CD8-positive, alpha-beta memory T cell (primary cell): ENCODE data around the gene TECR. TPM values are rescaled to one million over a fixed set of nuclear protein-coding genes. Genes with fewer than 3 reads are reported as not detected.

Source experiments
- CTCF ChIA-PET: fragments of 350-600 bp; sonication (Branson Sonifier 250); formaldehyde crosslinking; loops from one replicate; lab custom pipeline; 2021; ENCODE audit warnings: antibody characterized with exemption; lab: Charles Lee
- POLR2A ChIA-PET: fragments of 350-600 bp; sonication (Branson Sonifier 250); formaldehyde crosslinking; loops from one replicate; lab custom pipeline; 2021; ENCODE audit warnings: antibody characterized with exemption; lab: Charles Lee
- DNase-seq, 5 donors: peaks; one replicate each; pipeline versions ENCODE4 v3.0.0 to v3.0.0-alpha.2; 2020 to 2022; ENCODE audit warnings: mixed read lengths in 1 of 5
- H3K27ac ChIP-seq: one replicate; pipeline ENCODE4 v1.7.0; 2013; ENCODE audit warnings: low read depth, mild to moderate bottlenecking, low read length, moderate library complexity
- H3K27me3 ChIP-seq: 2 replicates; pipeline ENCODE4 v1.7.0; 2013; ENCODE audit warnings: low read length, mild to moderate bottlenecking; ENCODE audit not compliant: insufficient read depth, poor library complexity, severe bottlenecking
- H3K36me3 ChIP-seq: 2 replicates; pipeline ENCODE4 v1.7.0; 2013; ENCODE audit warnings: mild to moderate bottlenecking, low read length, moderate library complexity; ENCODE audit not compliant: insufficient read depth
- H3K4me1 ChIP-seq: 2 replicates; pipeline ENCODE4 v1.7.0; 2013; ENCODE audit warnings: mild to moderate bottlenecking, low read length, moderate library complexity; ENCODE audit not compliant: insufficient read depth
- H3K4me3 ChIP-seq: 2 replicates; pipeline ENCODE4 v1.7.0; 2013; ENCODE audit warnings: mild to moderate bottlenecking, low read length
- H3K9me3 ChIP-seq: 2 replicates; pipeline ENCODE4 v1.7.0; 2013; ENCODE audit warnings: mild to moderate bottlenecking, low read length
- H3K27ac Mint-ChIP-seq, 8 donors: one replicate each; pipeline ENCODE4 v1.8.0; 2020 to 2021; ENCODE audit warnings: mixed read lengths in 8 of 8, mild to moderate bottlenecking in 6 of 8, inconsistent platforms in 3 of 8, moderate library complexity in 3 of 8
- H3K27me3 Mint-ChIP-seq, 2 donors: one replicate each; pipeline ENCODE4 v1.8.0; 2020 to 2021; ENCODE audit warnings: mixed read lengths in 2 of 2, mild to moderate bottlenecking in 1 of 2, moderate library complexity in 1 of 2
- H3K36me3 Mint-ChIP-seq, 3 donors: one replicate each; pipeline ENCODE4 v1.8.0; 2020 to 2021; ENCODE audit warnings: mixed read lengths in 3 of 3, inconsistent platforms in 1 of 3, mild to moderate bottlenecking in 1 of 3
- H3K4me1 Mint-ChIP-seq, 3 donors: one replicate each; pipeline ENCODE4 v1.8.0; 2020 to 2021; ENCODE audit warnings: mixed read lengths in 3 of 3, inconsistent platforms in 1 of 3, mild to moderate bottlenecking in 1 of 3
- H3K4me3 Mint-ChIP-seq, 7 donors: one replicate each; pipeline ENCODE4 v1.8.0; 2020 to 2021; ENCODE audit warnings: mixed read lengths in 7 of 7, mild to moderate bottlenecking in 6 of 7, moderate library complexity in 4 of 7, inconsistent platforms in 2 of 7
- H3K9me3 Mint-ChIP-seq, 5 donors: one replicate each; pipeline ENCODE4 v1.8.0; 2020 to 2022; ENCODE audit warnings: mixed read lengths in 5 of 5, mild to moderate bottlenecking in 3 of 5, moderate library complexity in 2 of 5, inconsistent platforms in 1 of 5
- polyA plus RNA-seq: library from polyadenylated mRNA; unstranded; fragments of 300-500 nt; fragmentation: Illumina TruSeq; gene quantifications from one replicate; pipeline ENCODE4 v1.2.3, GENCODE V29; 2021
- total RNA-seq, 2 experiments: library from RNA; stranded (reverse); gene quantifications; one replicate each; pipeline ENCODE4 v1.2.3, GENCODE V29; 2021

The TECR gene, protein sequence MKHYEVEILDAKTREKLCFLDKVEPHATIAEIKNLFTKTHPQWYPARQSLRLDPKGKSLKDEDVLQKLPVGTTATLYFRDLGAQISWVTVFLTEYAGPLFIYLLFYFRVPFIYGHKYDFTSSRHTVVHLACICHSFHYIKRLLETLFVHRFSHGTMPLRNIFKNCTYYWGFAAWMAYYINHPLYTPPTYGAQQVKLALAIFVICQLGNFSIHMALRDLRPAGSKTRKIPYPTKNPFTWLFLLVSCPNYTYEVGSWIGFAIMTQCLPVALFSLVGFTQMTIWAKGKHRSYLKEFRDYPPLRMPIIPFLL
- 100 to 1,000 TPM; 114 to 123 TPM for total RNA-seq
- polyA plus RNA-seq, result 268 TPM

- peaks cover 0 to 22% (median 6%) of the 10 kb centered on the region in 3 donors for H3K36me3 Mint-ChIP-seq
- H3K27ac Mint-ChIP-seq, result peak within 1 kb of the TSS; percentile 94 to 100 (median 98)
- Histone ChIP-seq H3K27ac (peak within 1 kb of the TSS; percentile 91), H3K27me3 (no peaks in the 10 kb centered on the region), H3K4me3 (peak within 1 kb of the TSS; percentile 97), H3K36me3 (no peaks in the 10 kb centered on the region), H3K9me3 (no peaks in the 10 kb centered on the region), H3K4me1 (peaks cover 40% of the 10 kb centered on the region)
- H3K4me3 Mint-ChIP-seq, result peak within 1 kb of the TSS; percentile 85 to 99 (median 94)
- POLR2A ChIA-PET, result interaction anchor here (0.7 to 4.6 kb wide), 4 partner anchors 12 to 25 kb away, joined by 3 to 44 read pairs (median 6); partner anchors contain the start of gene DNAJB1
- H3K27me3 Mint-ChIP-seq, result no peaks in the 10 kb centered on the region
- CTCF ChIA-PET, result interaction anchor here (0.6 to 1.3 kb wide), 3 partner anchors 9 to 25 kb away, joined by 3 to 5 read pairs (median 4); partner anchors contain the start of gene DNAJB1
- no peaks in the 10 kb centered on the region for H3K9me3 Mint-ChIP-seq
- peaks cover 34 to 73% (median 47%) of the 10 kb centered on the region in 3 donors for H3K4me1 Mint-ChIP-seq
- DNase-seq, result peak; percentile 99 to 100 (median 100)
Observed at GRCh38 chr19:14529254-14530004, at the start of gene TECR. TECR (plus strand) TSS chr19:14529594; CDS start chr19:14529697, 103 bp downstream.

- peaks cover 10% of the 10 kb centered on the region for H3K4me1 ChIP-seq
- Mint-ChIP-seq H3K36me3 (peaks cover 1 to 23% (median 7%) of the 10 kb centered on the region in 3 donors), H3K27me3 (peaks cover 9 to 10% of the 10 kb centered on the region in 2 donors), H3K4me1 (peaks cover 12 to 23% (median 16%) of the 10 kb centered on the region in 3 donors), H3K27ac (peak overlapping the region in 1 of 8 donors; percentile 66), H3K4me3 (peak overlapping the region in 2 of 7 donors; percentile 49 to 63), H3K9me3 (no peaks in the 10 kb centered on the region)
- no peak overlapping the region for H3K4me3 ChIP-seq
- H3K36me3 ChIP-seq, result no peaks in the 10 kb centered on the region
- DNase-seq, result peak; percentile 58 to 78 (median 62)
- no peaks in the 10 kb centered on the region for H3K9me3 ChIP-seq
- H3K27me3 ChIP-seq, result peaks cover under 1% of the 10 kb centered on the region
- ChIA-PET CTCF (interaction anchor here (0.7 to 5.7 kb wide), 38 partner anchors 9 to 706 kb away, joined by 3 to 29 read pairs (median 5); partner anchors contain the start of genes ADGRE5, ASF1B, C19orf53 and DNAJB1), POLR2A (interaction anchor here (0.6 to 0.9 kb wide), 3 partner anchors 7 to 110 kb away, joined by 3 to 5 read pairs (median 4); no protein-coding TSS in a partner anchor)
- H3K27ac ChIP-seq, result no peak overlapping the region
Observed at GRCh38 chr19:14479975-14480699, 49.3 kb upstream of the TECR start.

DNA sequence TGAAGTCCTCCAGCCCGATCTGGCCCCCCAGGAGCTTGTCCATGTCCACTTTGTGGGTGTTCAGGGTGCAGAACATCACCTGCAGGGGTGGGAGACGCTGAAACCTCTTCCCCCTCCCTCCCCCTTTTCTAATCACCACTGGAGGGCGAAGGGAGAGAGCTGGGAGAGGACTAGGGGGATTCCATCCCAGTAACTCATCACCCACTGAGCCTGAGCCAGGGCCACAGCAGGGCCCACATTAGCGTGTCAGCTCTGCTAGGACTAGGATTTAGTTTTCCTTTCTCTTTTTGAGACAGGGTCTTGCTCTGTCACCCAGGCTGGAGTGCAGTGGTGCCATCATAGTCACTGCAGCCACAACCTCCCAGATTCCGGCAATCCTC lies 48.7 kb upstream of the TECR start:
- CTCF ChIA-PET, result interaction anchor here (0.7 to 5.7 kb wide), 35 partner anchors 8 to 344 kb away, joined by 3 to 29 read pairs (median 5); partner anchors contain the start of genes ADGRE5 and ASF1B
- H3K27me3 ChIP-seq, result no peaks in the 10 kb centered on the region
- H3K36me3 ChIP-seq, result no peaks in the 10 kb centered on the region
- H3K9me3 ChIP-seq, result no peaks in the 10 kb centered on the region
- peaks cover 5% of the 10 kb centered on the region for H3K4me1 ChIP-seq
- no peak for DNase-seq
- POLR2A ChIA-PET, result interaction anchor here (0.6 to 0.9 kb wide), 2 partner anchors 8 to 93 kb away, joined by 3 to 5 read pairs; no protein-coding TSS in a partner anchor
- peaks cover 1 to 23% (median 7%) of the 10 kb centered on the region in 3 donors for H3K36me3 Mint-ChIP-seq
- H3K9me3 Mint-ChIP-seq, result no peaks in the 10 kb centered on the region
- H3K4me3 Mint-ChIP-seq, result peak overlapping the region in 5 of 7 donors; percentile 15 to 63 (median 24)
- H3K27ac Mint-ChIP-seq, result peak overlapping the region in 2 of 8 donors; percentile 66 to 75
- H3K4me3 ChIP-seq, result no peak overlapping the region
- peaks cover 4 to 9% of the 10 kb centered on the region in 2 donors for H3K27me3 Mint-ChIP-seq
- H3K4me1 Mint-ChIP-seq, result peaks cover 10 to 18% (median 12%) of the 10 kb centered on the region in 3 donors
- H3K27ac ChIP-seq, result no peak overlapping the region

GRCh38 chr19:14482172-14482941 lies 47.0 kb upstream of the TECR start:
- peaks cover 0 to 27% (median 1%) of the 10 kb centered on the region in 3 donors for H3K36me3 Mint-ChIP-seq
- Histone ChIP-seq H3K27ac (no peak overlapping the region), H3K4me1 (peaks cover 5% of the 10 kb centered on the region), H3K9me3 (no peaks in the 10 kb centered on the region), H3K36me3 (no peaks in the 10 kb centered on the region), H3K27me3 (no peaks in the 10 kb centered on the region), H3K4me3 (no peak overlapping the region)
- POLR2A ChIA-PET, result no interaction called here
- DNase-seq, result no peak
- no peak overlapping the region for H3K27ac Mint-ChIP-seq
- H3K9me3 Mint-ChIP-seq, result no peaks in the 10 kb centered on the region
- CTCF ChIA-PET, result interaction anchor here (1.6 to 5.7 kb wide), 4 partner anchors 10 to 134 kb away, joined by 4 to 29 read pairs (median 12); no protein-coding TSS in a partner anchor
- peak overlapping the region in 1 of 7 donors; percentile 13 for H3K4me3 Mint-ChIP-seq
- no peaks in the 10 kb centered on the region for H3K27me3 Mint-ChIP-seq
- H3K4me1 Mint-ChIP-seq, result peaks cover 6 to 11% (median 9%) of the 10 kb centered on the region in 3 donors

GRCh38 chr19:14487370-14488125 lies 41.8 kb upstream of the TECR start:
- Mint-ChIP-seq H3K36me3 (peaks cover 5 to 40% (median 7%) of the 10 kb centered on the region in 3 donors), H3K27ac (no peak overlapping the region), H3K9me3 (no peaks in the 10 kb centered on the region), H3K4me1 (peaks cover 7 to 9% (median 7%) of the 10 kb centered on the region in 3 donors), H3K4me3 (no peak overlapping the region), H3K27me3 (no peaks in the 10 kb centered on the region)
- no peak for DNase-seq
- Histone ChIP-seq H3K9me3 (no peaks in the 10 kb centered on the region), H3K27me3 (no peaks in the 10 kb centered on the region), H3K27ac (no peak overlapping the region), H3K36me3 (no peaks in the 10 kb centered on the region), H3K4me1 (peaks cover 5% of the 10 kb centered on the region), H3K4me3 (no peak overlapping the region)
- ChIA-PET POLR2A (interaction anchor here (0.6 kb wide), 1 partner anchor 165 kb away, joined by 14 read pairs; no protein-coding TSS in a partner anchor), CTCF (interaction anchor here (0.9 to 2.8 kb wide), 7 partner anchors 8 to 69 kb away, joined by 3 to 18 read pairs (median 5); no protein-coding TSS in a partner anchor)

GRCh38 chr19:14492756-14493337 lies 36.5 kb upstream of the TECR start:
- Mint-ChIP-seq H3K27me3 (no peaks in the 10 kb centered on the region), H3K9me3 (no peaks in the 10 kb centered on the region), H3K27ac (peak overlapping the region in 5 of 8 donors; percentile 38 to 77 (median 54)), H3K4me3 (peak overlapping the region in 2 of 7 donors; percentile 24 to 40), H3K4me1 (peaks cover 19 to 34% (median 33%) of the 10 kb centered on the region in 3 donors), H3K36me3 (peaks cover 5 to 36% (median 10%) of the 10 kb centered on the region in 3 donors)
- H3K36me3 ChIP-seq, result no peaks in the 10 kb centered on the region
- no peak for DNase-seq
- CTCF ChIA-PET, result interaction anchor here (0.9 kb wide), 1 partner anchor 13 kb away, joined by 5 read pairs; no protein-coding TSS in a partner anchor
- no peak overlapping the region for H3K27ac ChIP-seq
- H3K4me3 ChIP-seq, result no peak overlapping the region
- no peaks in the 10 kb centered on the region for H3K27me3 ChIP-seq
- POLR2A ChIA-PET, result interaction anchor here (0.6 kb wide), 1 partner anchor 19 kb away, joined by 4 read pairs; no protein-coding TSS in a partner anchor
- H3K9me3 ChIP-seq, result no peaks in the 10 kb centered on the region
- H3K4me1 ChIP-seq, result peaks cover 24% of the 10 kb centered on the region
